HCEC 1CT (cell line): Measurements from ENCODE around the gene P3H4.
"Not testable (repeated sequence)": the region's sequence is repeated elsewhere in the genome, so short reads cannot be mapped to it uniquely, and the experiment has no call there.

Experiments used
- DNase-seq: peaks from one replicate; pipeline ENCODE4 v3.0.0-alpha.2; 2017

P3H4 gene

GRCh38 chr17:41792845-41793783 is 18.6 kb downstream of the P3H4 start:
- no peak for DNase-seq

GRCh38 chr17:41787021-41787418 is 24.7 kb downstream of the P3H4 start:
- no peak for DNase-seq

GRCh38 chr17:41786227-41787020 is 25.3 kb downstream of the P3H4 start, which contains the start of gene JUP:
Gene JUP (minus strand): TSS chr17:41786711. CDS start chr17:41771854, 14,857 bp downstream.
- DNase-seq = peak; percentile 19

- DNase-seq = no peak
Measured at GRCh38 chr17:41785859-41786226, 25.9 kb downstream of the P3H4 start.

- no peak for DNase-seq
Measured at GRCh38 chr17:41785091-41785858, 26.5 kb downstream of the P3H4 start.

- no peak for DNase-seq
Measured at GRCh38 chr17:41784207-41784744, 27.5 kb downstream of the P3H4 start.

GRCh38 chr17:41782142-41782541 is 29.6 kb downstream of the P3H4 start:
- no peak for DNase-seq

GRCh38 chr17:41781404-41782110 is 30.2 kb downstream of the P3H4 start:
- DNase-seq = no peak

GRCh38 chr17:41779954-41780353 is 31.8 kb downstream of the P3H4 start:
- no peak for DNase-seq

GRCh38 chr17:41777574-41778188 is 34.1 kb downstream of the P3H4 start:
- DNase-seq = peak; percentile 93

GRCh38 chr17:41777157-41777573 is 34.6 kb downstream of the P3H4 start:
- DNase-seq = peak; percentile 24

- not testable (repeated sequence) for DNase-seq
Measured at GRCh38 chr17:41776262-41776900, 35.4 kb downstream of the P3H4 start.

- no peak for DNase-seq
Measured at GRCh38 chr17:41775394-41776226, 36.1 kb downstream of the P3H4 start.

- peak; percentile 21 for DNase-seq
Measured at GRCh38 chr17:41773731-41774193, 38.0 kb downstream of the P3H4 start.

GRCh38 chr17:41773190-41773588 is 38.6 kb downstream of the P3H4 start:
- peak; percentile 91 for DNase-seq

- DNase-seq = no peak
Measured at GRCh38 chr17:41772586-41773189, 39.1 kb downstream of the P3H4 start.

- DNase-seq = no peak
Measured at GRCh38 chr17:41772218-41772585, 39.5 kb downstream of the P3H4 start.

- no peak for DNase-seq
Measured at GRCh38 chr17:41771389-41772206, 40.2 kb downstream of the P3H4 start.

- no peak for DNase-seq
Measured at GRCh38 chr17:41769985-41770384, 41.8 kb downstream of the P3H4 start.
